Measurements from ENCODE around the gene KCNK2.

KCNK2 gene

DNA sequence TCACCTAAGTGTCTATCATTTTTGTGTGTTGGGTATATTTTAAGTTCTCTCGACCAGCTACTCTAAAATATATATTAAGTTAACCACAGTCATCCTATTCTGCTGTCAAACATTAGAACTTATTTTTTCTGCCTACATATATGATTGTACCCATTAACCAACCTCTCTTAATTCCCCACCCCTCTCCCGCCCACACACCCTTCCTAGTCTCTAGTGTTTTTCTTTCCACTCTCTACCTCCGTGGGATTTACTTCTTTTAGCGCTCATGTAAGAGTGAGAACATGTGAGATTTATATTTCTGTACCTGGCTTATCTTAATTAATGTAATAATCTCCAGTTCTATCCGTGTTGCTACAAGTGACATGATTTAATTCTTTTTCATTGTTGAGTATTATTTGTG, 26.6 kb downstream of the KCNK2 start:
- no peaks in the 10 kb centered on the region for H3K79me1 ChIP-seq (ENCODE audit: low read length)
- H3K4me2 ChIP-seq (ENCODE audit: low read length): no peak overlapping the region
- H3K23ac ChIP-seq (ENCODE audit: low read length): no peak overlapping the region
- no peaks in the 10 kb centered on the region for H3K79me2 ChIP-seq (ENCODE audit: control insufficient read depth, insufficient read depth, low read length, poor library complexity)
- no peaks in the 10 kb centered on the region for H3K4me1 ChIP-seq (ENCODE audit: control insufficient read depth in 1 of 2, insufficient read depth in 2 of 2, low read length in 2 of 2)
- H2BK120ac ChIP-seq (ENCODE audit: insufficient read depth, low read length, poor library complexity): no peak overlapping the region
- no peak for DNase-seq
- no peak overlapping the region for H2BK12ac ChIP-seq (ENCODE audit: low read length)
- H3K27me3 ChIP-seq (ENCODE audit: insufficient read depth, low read length): no peaks in the 10 kb centered on the region
- WGBS (ENCODE audit: extremely low coverage, insufficient coverage, insufficient read length): 100% methylated on average over 1 of the region's 5 CpGs
- H3K18ac ChIP-seq (ENCODE audit: low read length): no peak overlapping the region
- H4K91ac ChIP-seq (ENCODE audit: low read depth, low read length): no peak overlapping the region
- no peak overlapping the region for H2BK5ac ChIP-seq (ENCODE audit: low read depth, low read length, poor library complexity)
- H3K4ac ChIP-seq (ENCODE audit: low read depth, low read length): no peak overlapping the region
- H3K36me3 ChIP-seq (ENCODE audit: control insufficient read depth in 1 of 2, insufficient read depth in 2 of 2, low read length in 2 of 2): no peaks in the 10 kb centered on the region
- no peak overlapping the region for H2AK5ac ChIP-seq (ENCODE audit: low read length)
- no peaks in the 10 kb centered on the region for H3K9me3 ChIP-seq (ENCODE audit: insufficient read depth, low read depth, low read length)
- no peak overlapping the region for H2AFZ ChIP-seq (ENCODE audit: insufficient read depth, low read length, poor library complexity)
- no peak overlapping the region for H3K4me3 ChIP-seq (ENCODE audit: low read depth, low read length)
- no peak overlapping the region for H3K14ac ChIP-seq (ENCODE audit: low read length)
- H3K27ac ChIP-seq (ENCODE audit: low read depth, low read length): no peak overlapping the region
- H4K12ac ChIP-seq (ENCODE audit: low read depth, low read length): no peak overlapping the region
- no peak overlapping the region for H3K9ac ChIP-seq (ENCODE audit: low read length)
- no peak overlapping the region for H4K8ac ChIP-seq (ENCODE audit: low read depth, low read length)

DNA sequence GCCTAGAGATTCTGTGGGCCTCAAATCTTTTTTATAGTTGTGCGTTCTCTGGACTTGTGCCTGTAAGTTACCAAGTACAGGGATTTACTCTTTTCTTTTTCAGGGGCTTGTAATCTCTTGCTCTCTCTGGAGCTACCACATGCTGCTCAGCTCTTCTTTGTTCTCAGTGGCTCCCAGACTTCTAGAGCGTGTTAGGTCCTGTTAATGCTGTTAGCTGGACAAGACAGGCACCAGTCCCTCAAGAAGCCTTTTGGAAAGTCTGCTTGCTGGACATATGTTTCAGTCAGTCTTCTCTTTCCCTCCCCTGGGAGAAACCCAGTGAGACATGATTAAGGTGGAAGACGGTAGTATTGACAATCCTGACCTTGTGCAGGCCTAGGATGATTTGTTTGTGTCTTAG, 29.4 kb downstream of the KCNK2 start:
- H3K4me3 ChIP-seq (ENCODE audit: low read depth, low read length): no peak overlapping the region
- no peaks in the 10 kb centered on the region for H3K79me2 ChIP-seq (ENCODE audit: control insufficient read depth, insufficient read depth, low read length, poor library complexity)
- no peaks in the 10 kb centered on the region for H3K9me3 ChIP-seq (ENCODE audit: insufficient read depth, low read depth, low read length)
- H2AK5ac ChIP-seq (ENCODE audit: low read length): no peak overlapping the region
- H3K27me3 ChIP-seq (ENCODE audit: insufficient read depth, low read length): no peaks in the 10 kb centered on the region
- H3K4me1 ChIP-seq (ENCODE audit: control insufficient read depth in 1 of 2, insufficient read depth in 2 of 2, low read length in 2 of 2): no peaks in the 10 kb centered on the region
- H2BK5ac ChIP-seq (ENCODE audit: low read depth, low read length, poor library complexity): no peak overlapping the region
- WGBS (ENCODE audit: extremely low coverage, insufficient coverage, insufficient read length): no CpG with 5 or more reads among the region's 3 CpGs
- H3K79me1 ChIP-seq (ENCODE audit: low read length): no peaks in the 10 kb centered on the region
- no peak overlapping the region for H3K9ac ChIP-seq (ENCODE audit: low read length)
- H2AFZ ChIP-seq (ENCODE audit: insufficient read depth, low read length, poor library complexity): no peak overlapping the region
- no peak overlapping the region for H3K18ac ChIP-seq (ENCODE audit: low read length)
- no peak overlapping the region for H2BK12ac ChIP-seq (ENCODE audit: low read length)
- H3K27ac ChIP-seq (ENCODE audit: low read depth, low read length): no peak overlapping the region
- H3K14ac ChIP-seq (ENCODE audit: low read length): no peak overlapping the region
- H3K23ac ChIP-seq (ENCODE audit: low read length): no peak overlapping the region
- no peak overlapping the region for H3K4me2 ChIP-seq (ENCODE audit: low read length)
- DNase-seq: no peak
- H4K8ac ChIP-seq (ENCODE audit: low read depth, low read length): no peak overlapping the region
- no peak overlapping the region for H4K12ac ChIP-seq (ENCODE audit: low read depth, low read length)
- no peak overlapping the region for H4K91ac ChIP-seq (ENCODE audit: low read depth, low read length)
- H3K4ac ChIP-seq (ENCODE audit: low read depth, low read length): no peak overlapping the region
- no peak overlapping the region for H2BK120ac ChIP-seq (ENCODE audit: insufficient read depth, low read length, poor library complexity)
- no peaks in the 10 kb centered on the region for H3K36me3 ChIP-seq (ENCODE audit: control insufficient read depth in 1 of 2, insufficient read depth in 2 of 2, low read length in 2 of 2)

DNA sequence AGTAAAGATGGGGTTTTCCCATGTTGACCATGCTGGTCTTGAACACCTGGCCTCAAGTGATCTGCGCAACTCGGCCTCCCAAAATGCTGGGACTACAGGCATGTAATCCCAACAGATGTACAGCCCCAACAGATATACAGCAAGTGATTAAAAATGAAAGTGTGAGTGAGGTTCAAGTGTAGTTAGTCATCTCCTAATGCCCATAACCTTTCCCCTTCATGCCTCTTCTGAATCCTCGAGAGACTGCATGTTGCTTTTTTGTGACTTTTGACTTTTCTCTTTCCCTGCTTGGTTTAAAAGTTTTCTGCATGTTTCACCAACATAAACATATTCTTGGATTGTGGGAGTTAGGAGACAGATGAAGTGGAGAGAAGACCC, 31.2 kb downstream of the KCNK2 start:
- Histone ChIP-seq H3K14ac (ENCODE audit: low read length) (no peak overlapping the region), H3K27ac (ENCODE audit: low read depth, low read length) (no peak overlapping the region), H4K91ac (ENCODE audit: low read depth, low read length) (no peak overlapping the region), H2BK5ac (ENCODE audit: low read depth, low read length, poor library complexity) (no peak overlapping the region), H2BK12ac (ENCODE audit: low read length) (no peak overlapping the region), H4K8ac (ENCODE audit: low read depth, low read length) (no peak overlapping the region), H3K4ac (ENCODE audit: low read depth, low read length) (no peak overlapping the region), H3K79me1 (ENCODE audit: low read length) (no peaks in the 10 kb centered on the region), H3K18ac (ENCODE audit: low read length) (no peak overlapping the region), H3K4me2 (ENCODE audit: low read length) (no peak overlapping the region), H2AK5ac (ENCODE audit: low read length) (no peak overlapping the region), H2BK120ac (ENCODE audit: insufficient read depth, low read length, poor library complexity) (no peak overlapping the region), H3K9me3 (ENCODE audit: insufficient read depth, low read depth, low read length) (no peaks in the 10 kb centered on the region), H3K36me3 (ENCODE audit: control insufficient read depth in 1 of 2, insufficient read depth in 2 of 2, low read length in 2 of 2) (no peaks in the 10 kb centered on the region), H3K4me1 (ENCODE audit: control insufficient read depth in 1 of 2, insufficient read depth in 2 of 2, low read length in 2 of 2) (no peaks in the 10 kb centered on the region), H3K23ac (ENCODE audit: low read length) (no peak overlapping the region), H3K27me3 (ENCODE audit: insufficient read depth, low read length) (no peaks in the 10 kb centered on the region), H3K79me2 (ENCODE audit: control insufficient read depth, insufficient read depth, low read length, poor library complexity) (no peaks in the 10 kb centered on the region), H4K12ac (ENCODE audit: low read depth, low read length) (no peak overlapping the region), H3K9ac (ENCODE audit: low read length) (no peak overlapping the region), H2AFZ (ENCODE audit: insufficient read depth, low read length, poor library complexity) (no peak overlapping the region), H3K4me3 (ENCODE audit: low read depth, low read length) (no peak overlapping the region)
- WGBS (ENCODE audit: extremely low coverage, insufficient coverage, insufficient read length): no CpG with 5 or more reads among the region's 3 CpGs
- DNase-seq: no peak

DNA sequence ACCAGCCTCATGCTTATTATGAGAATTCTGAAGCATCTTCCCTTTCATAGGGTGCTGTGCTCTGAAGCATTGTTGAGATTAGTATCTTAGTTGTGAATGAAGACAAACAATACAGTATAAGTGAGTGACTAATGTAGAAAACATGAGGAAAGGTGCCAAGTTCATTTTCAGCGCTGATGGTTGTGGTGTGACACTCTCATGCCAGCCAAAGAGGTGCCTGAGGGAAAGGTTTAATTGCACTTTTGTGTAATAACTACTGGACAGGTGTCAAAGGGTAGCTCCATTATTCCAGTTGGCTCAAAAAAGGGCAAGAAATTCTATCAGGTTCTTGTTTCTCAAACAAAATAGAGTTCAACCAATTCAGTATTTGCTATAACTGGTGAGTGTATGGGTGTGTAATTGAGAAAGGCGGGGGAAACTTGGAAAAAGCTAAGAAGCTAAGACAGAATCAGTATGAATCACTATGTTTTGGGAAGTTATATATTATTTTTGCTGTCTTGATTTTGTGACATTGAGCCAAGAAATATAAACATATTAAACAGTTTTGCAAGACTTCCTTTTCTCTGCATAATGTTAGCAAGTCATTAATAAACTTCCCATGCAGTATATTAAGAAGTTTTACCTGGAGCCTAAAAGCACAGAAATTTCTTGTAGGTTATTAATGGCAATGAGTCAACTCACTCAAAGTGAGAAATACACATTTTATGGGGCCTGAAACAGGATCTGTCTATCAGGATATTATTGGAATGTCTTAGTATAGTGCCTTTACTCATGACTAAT, 31.8 kb downstream of the KCNK2 start:
- Histone ChIP-seq H2AFZ (ENCODE audit: insufficient read depth, low read length, poor library complexity) (no peak overlapping the region), H3K27me3 (ENCODE audit: insufficient read depth, low read length) (no peaks in the 10 kb centered on the region)

More for the DNA sequence above, 31.8 kb downstream of the KCNK2 start:
- no peak overlapping the region for H2BK5ac ChIP-seq (ENCODE audit: low read depth, low read length, poor library complexity)
- H2BK12ac ChIP-seq (ENCODE audit: low read length): no peak overlapping the region
- H3K9me3 ChIP-seq (ENCODE audit: insufficient read depth, low read depth, low read length): no peaks in the 10 kb centered on the region
- no peak overlapping the region for H3K18ac ChIP-seq (ENCODE audit: low read length)
- H3K9ac ChIP-seq (ENCODE audit: low read length): no peak overlapping the region
- H3K23ac ChIP-seq (ENCODE audit: low read length): no peak overlapping the region
- H3K79me2 ChIP-seq (ENCODE audit: control insufficient read depth, insufficient read depth, low read length, poor library complexity): no peaks in the 10 kb centered on the region
- H3K4ac ChIP-seq (ENCODE audit: low read depth, low read length): no peak overlapping the region
- H3K36me3 ChIP-seq (ENCODE audit: control insufficient read depth in 1 of 2, insufficient read depth in 2 of 2, low read length in 2 of 2): no peaks in the 10 kb centered on the region
- H4K12ac ChIP-seq (ENCODE audit: low read depth, low read length): no peak overlapping the region
- no CpG with 5 or more reads among the region's 2 CpGs for WGBS (ENCODE audit: extremely low coverage, insufficient coverage, insufficient read length)
- peak in 1 of 2 donors; percentile 12 for DNase-seq
- no peaks in the 10 kb centered on the region for H3K79me1 ChIP-seq (ENCODE audit: low read length)
- H2BK120ac ChIP-seq (ENCODE audit: insufficient read depth, low read length, poor library complexity): no peak overlapping the region
- H4K91ac ChIP-seq (ENCODE audit: low read depth, low read length): no peak overlapping the region
- H3K4me1 ChIP-seq (ENCODE audit: control insufficient read depth in 1 of 2, insufficient read depth in 2 of 2, low read length in 2 of 2): no peaks in the 10 kb centered on the region
- no peak overlapping the region for H3K27ac ChIP-seq (ENCODE audit: low read depth, low read length)
- H3K4me3 ChIP-seq (ENCODE audit: low read depth, low read length): no peak overlapping the region
- no peak overlapping the region for H2AK5ac ChIP-seq (ENCODE audit: low read length)
- no peak overlapping the region for H3K4me2 ChIP-seq (ENCODE audit: low read length)
- H4K8ac ChIP-seq (ENCODE audit: low read depth, low read length): no peak overlapping the region
- no peak overlapping the region for H3K14ac ChIP-seq (ENCODE audit: low read length)

Measured in trophoblast cell (in vitro differentiated cells and primary cell).